ENCODE measurements around the gene DOHH.

DNA sequence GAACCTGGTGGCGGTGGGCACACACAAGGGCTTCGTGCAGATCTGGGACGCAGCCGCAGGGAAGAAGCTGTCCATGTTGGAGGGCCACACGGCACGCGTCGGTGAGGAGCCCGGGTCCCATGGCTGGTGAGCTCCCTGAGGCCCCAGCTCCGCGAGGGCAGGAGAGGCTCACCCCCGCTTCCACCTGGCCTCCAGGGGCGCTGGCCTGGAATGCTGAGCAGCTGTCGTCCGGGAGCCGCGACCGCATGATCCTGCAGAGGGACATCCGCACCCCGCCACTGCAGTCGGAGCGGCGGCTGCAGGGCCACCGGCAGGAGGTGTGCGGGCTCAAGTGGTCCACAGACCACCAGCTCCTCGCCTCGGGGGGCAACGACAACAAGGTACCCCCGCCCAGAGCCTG lies 31.2 kb upstream of the DOHH start:
- TF ChIP-seq, protein P1, sequence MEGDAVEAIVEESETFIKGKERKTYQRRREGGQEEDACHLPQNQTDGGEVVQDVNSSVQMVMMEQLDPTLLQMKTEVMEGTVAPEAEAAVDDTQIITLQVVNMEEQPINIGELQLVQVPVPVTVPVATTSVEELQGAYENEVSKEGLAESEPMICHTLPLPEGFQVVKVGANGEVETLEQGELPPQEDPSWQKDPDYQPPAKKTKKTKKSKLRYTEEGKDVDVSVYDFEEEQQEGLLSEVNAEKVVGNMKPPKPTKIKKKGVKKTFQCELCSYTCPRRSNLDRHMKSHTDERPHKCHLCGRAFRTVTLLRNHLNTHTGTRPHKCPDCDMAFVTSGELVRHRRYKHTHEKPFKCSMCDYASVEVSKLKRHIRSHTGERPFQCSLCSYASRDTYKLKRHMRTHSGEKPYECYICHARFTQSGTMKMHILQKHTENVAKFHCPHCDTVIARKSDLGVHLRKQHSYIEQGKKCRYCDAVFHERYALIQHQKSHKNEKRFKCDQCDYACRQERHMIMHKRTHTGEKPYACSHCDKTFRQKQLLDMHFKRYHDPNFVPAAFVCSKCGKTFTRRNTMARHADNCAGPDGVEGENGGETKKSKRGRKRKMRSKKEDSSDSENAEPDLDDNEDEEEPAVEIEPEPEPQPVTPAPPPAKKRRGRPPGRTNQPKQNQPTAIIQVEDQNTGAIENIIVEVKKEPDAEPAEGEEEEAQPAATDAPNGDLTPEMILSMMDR (IDR thresholded peaks at IDR 0.05; ENCODE audit: low read depth, low read length): no peak
- TF ChIP-seq POLR2A (IDR thresholded peaks at IDR 0.05; ENCODE audit: extremely low read depth, insufficient read length): no peak
- TF ChIP-seq, protein P2, sequence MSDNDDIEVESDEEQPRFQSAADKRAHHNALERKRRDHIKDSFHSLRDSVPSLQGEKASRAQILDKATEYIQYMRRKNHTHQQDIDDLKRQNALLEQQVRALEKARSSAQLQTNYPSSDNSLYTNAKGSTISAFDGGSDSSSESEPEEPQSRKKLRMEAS (IDR thresholded peaks at IDR 0.05; ENCODE audit: low read depth, low read length): no peak
